ENCODE results near the gene TP53TG5. TPM values are rescaled to one million over a fixed set of nuclear protein-coding genes. Genes with fewer than 3 reads are reported as not detected.
A peak's percentile ranks its signal among the peaks of the same experiment; 100 is the strongest.

The TP53TG5 gene
- total RNA-seq, 1 experiment from 2014 or later: not detected

DNA sequence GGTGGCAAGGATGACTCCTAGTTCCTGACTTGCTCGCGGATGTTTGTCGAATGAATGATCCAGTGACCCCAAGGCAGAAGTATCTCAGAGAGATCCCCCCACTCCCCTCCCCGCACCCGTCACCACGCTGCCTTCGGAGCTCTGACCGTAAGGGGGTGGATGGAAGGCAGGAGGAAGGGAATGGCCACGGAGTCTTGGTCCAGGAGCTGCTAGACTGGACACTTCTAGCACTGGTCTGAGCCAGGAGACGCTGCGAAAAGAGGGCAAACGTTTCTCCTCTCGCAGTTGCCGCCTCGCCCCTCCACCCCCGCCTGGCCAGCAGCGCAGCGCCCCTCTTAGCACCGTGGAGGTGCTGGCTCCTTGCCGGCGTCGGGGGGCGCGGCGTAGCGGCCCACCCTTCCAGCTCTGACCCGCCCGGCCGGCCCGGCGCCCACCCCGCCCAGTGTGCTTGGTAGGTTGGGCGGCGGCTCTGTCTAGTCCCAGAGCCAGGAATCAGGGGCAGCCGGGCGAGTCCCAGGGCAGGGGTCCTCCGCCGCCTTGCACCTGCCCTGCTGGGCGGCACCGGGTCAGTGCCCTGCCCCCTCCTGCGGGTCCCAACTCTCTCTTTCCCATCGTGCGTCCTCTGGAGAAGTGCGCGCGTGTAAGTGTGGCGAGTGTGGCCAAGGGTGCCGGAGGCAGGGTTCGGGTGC is 27.6 kb upstream of the TP53TG5 start:
- no peak for DNase-seq (ENCODE audit: low spot score)

DNA sequence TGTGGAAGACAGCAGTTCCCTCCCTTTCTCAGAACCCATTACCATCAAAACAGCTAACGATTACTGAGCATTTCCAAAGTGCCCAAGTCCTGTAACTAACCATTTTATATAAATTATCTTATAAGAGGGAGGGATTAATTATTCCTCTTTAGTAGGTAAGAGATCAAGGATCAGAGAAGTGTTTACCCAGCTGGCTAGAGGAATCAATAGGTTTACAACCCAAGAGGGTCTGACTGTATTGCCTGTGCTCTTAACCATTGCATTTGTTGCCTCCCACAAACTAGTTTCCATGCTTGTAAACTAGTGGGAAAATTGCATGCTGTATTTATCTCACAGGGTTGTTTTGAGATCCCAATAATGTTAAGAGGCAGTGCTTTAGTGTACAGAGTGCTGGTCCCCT is 26.3 kb upstream of the TP53TG5 start:
- no peak for DNase-seq (ENCODE audit: low spot score)

- no peak for DNase-seq (ENCODE audit: low spot score)
Observed at GRCh38 chr20:45402946-45403345, 24.8 kb upstream of the TP53TG5 start.

GRCh38 chr20:45400346-45401031 is 22.4 kb upstream of the TP53TG5 start:
- DNase-seq (ENCODE audit: low spot score): no peak

- DNase-seq (ENCODE audit: low spot score): no peak
Observed at GRCh38 chr20:45399018-45399417, 20.9 kb upstream of the TP53TG5 start.

- DNase-seq (ENCODE audit: low spot score): no peak
Observed at GRCh38 chr20:45395114-45395415, 16.9 kb upstream of the TP53TG5 start.

DNA sequence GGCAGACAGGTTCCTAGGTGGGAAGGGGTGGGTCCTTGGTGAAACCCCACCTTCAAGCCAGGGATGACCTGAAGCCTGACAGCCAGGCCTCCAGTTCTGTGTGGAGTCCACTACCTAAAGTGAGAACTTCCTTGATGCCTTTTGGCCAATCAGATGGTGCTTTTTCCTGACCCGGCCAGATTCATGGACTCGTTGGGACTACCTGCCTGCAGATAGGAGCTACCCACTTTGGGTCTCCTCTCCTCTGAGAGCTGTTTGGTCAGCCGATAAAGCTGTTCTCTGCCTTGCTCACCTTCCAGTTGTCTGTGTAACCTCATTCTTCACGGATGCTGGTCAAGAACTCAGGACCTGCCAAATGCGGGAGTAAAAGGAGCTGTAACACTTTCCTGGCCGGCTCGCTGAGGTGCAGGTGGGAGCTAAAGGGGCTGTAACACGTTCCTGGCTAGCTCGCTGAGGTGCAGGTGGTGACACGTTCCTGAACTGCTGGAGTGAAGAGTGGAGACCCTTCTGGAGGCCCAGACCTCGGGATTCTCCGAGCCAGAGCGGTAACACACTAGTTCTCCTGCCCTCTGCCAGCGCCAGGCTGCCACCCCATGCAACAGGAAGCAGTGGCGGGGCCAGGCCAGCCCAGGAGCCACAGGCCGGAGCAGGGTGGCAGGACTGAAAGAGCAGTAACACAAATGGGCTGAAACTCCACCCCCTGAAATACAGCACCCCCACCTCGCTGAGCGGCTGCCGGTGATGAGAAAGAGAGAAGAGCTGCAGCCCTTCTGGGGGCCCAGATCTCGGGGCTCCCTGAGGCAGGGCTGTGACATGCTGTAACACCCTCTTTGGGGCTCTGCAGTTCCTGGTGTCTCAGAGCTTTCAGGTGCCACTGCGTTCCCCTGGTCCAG is 16.3 kb upstream of the TP53TG5 start:
- DNase-seq (ENCODE audit: low spot score): no peak

GRCh38 chr20:45392733-45393132 is 14.6 kb upstream of the TP53TG5 start:
- no peak for DNase-seq (ENCODE audit: low spot score)

DNA sequence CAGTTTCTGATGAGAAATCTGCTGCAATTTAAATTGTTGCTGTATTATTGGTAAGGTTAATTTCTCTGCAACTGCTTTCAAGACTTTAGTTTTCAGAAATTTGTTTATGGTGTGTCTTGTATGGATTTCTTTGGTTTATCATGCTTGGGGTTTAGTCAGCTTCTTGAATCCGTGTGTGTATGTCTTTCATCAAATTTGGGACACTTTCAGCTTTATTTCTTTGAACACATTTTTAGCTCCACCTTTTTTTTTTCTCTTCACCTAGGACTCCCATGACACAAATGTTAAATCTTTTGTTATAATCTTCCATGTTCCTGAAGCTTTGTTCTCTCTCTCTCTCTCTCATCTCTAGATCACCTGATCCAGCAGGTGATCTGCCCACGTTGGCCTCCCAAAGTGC is 13.4 kb upstream of the TP53TG5 start:
- DNase-seq (ENCODE audit: low spot score): no peak

DNA sequence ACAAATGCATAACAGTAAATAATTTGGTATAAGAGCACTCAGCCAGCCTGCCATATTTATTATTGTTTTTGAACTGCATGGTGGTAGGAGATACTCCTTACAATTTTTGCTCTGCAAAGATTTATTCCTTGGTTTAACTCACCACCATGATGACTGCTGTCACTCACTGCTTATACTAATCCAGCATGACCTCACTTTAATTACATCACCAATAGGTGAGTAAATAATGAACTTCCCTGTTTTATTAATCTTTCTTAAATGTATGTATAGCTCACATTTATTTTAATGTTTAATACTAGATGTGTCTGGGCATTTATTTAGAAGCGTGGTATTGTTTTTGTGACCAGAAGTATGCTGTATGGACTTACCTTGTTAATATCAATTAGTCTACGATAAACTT is 12.8 kb upstream of the TP53TG5 start:
- DNase-seq (ENCODE audit: low spot score): no peak

- DNase-seq (ENCODE audit: low spot score): no peak
Observed at GRCh38 chr20:45387274-45387673, 9.1 kb upstream of the TP53TG5 start.

- no peak for DNase-seq (ENCODE audit: low spot score)
Observed at GRCh38 chr20:45377269-45377668, 856 bp downstream of the TP53TG5 start.

- no peak for DNase-seq (ENCODE audit: low spot score)
Observed at GRCh38 chr20:45374966-45375365, 3.2 kb downstream of the TP53TG5 start.

DNA sequence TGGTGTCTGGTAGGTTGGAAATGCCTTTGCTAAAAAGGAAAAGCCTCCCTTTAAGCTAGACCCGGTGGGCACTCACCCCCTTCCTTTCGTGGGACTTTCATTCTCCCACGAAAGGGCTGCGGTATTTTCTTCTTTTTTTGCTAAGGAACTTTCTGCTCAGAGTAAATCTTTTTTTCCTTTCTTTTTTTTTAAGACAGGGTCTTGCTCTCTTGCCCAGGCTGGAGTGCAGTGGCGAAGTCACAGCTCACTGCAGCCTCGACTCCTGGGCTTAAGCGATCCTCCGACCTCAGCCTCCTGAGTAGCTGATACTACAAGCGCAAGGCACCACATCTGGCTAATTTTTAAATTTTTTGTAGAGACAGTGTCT is 4.0 kb downstream of the TP53TG5 start:
- DNase-seq (ENCODE audit: low spot score): no peak

DNA sequence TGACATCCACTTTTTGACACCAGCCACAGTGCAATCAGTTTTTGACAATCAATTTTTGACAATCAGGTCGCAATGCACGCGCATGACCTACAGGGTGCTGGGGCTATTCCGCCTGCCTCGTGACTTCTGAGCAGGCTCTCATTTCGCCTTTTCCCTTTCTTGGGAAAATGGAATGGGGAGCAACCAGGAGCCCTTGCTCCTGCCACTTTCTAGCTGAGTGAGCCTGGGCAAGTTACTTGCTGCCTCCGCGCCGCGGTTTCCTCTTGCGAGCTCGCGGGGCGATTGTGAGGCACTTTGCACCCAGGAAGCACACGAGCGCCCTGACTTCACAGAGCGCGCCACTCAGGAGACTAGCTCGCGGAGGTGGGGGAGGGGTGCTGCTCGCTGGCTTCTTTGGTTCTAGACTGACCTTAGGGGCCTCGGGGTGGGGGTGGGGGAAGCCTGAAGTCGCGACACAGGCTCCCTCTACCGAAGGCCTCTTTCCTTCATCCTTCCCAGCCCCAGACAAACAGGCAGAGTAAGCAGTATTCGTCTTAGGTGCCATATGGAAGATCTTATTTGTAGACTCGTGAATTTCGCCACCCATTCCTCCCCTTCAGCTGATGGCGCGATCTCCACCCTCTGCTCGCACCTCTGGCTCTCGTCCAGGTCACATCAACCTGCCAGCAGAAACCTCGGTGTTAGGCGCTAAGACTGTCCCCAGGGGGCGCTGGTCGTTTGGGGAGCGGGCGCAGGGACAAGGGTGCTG is 4.6 kb downstream of the TP53TG5 start:
- peak; percentile 44 for DNase-seq (ENCODE audit: low spot score)

- DNase-seq (ENCODE audit: low spot score): no peak
Observed at GRCh38 chr20:45372646-45373352, 5.3 kb downstream of the TP53TG5 start.

DNA sequence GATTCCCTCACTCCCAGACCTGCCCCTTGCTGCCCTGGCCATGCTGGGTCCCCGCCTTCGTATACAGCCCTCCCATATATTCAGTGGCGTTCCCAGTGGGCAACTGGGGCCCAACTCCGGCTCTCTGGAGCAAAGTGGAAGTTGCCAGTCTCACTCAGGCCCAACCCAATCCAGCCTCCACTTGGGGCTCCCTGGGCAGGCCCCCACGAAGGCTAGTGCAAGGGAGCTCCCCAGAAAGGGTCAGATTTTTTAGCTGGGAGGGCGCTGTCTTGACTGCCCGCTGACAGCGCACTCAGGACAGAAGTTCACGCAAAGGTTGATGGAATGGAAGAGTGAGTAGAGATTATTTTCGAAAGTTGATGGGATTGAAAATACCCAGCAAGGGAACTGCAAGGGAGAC is 5.9 kb downstream of the TP53TG5 start:
- DNase-seq (ENCODE audit: low spot score): no peak

- no peak for DNase-seq (ENCODE audit: low spot score)
Observed at GRCh38 chr20:45370571-45371160, 7.5 kb downstream of the TP53TG5 start.

GRCh38 chr20:45368221-45368980 is 9.7 kb downstream of the TP53TG5 start:
- DNase-seq (ENCODE audit: low spot score): no peak

GRCh38 chr20:45367126-45367525 is 11.0 kb downstream of the TP53TG5 start:
- no peak for DNase-seq (ENCODE audit: low spot score)
